Right lobe of liver (tissue), 4 donors: ENCODE measurements around the gene DDX10.

ENCODE experiments used
- POLR2A ChIP-seq: fragments of 450-650 bp; IDR thresholded peaks from one replicate; pipeline ENCODE4 v1.6.1; 2017; ENCODE audit warnings: antibody characterized with exemption, mild to moderate bottlenecking
- TF ChIP-seq, protein P1 (sequence below), 4 donors: fragments of 200-600 bp in 3 of 4; fragments of 450-650 bp in 1 of 4; IDR thresholded peaks; one replicate each; pipeline versions ENCODE4 v1.5.1 to v1.8.0; 2016 to 2022; ENCODE audit warnings: antibody characterized with exemption in 4 of 4, mild to moderate bottlenecking in 2 of 4
- donor health status: DM: no; HTN: no; CAD: no.
- donor health status: DM: no; HTN: no; CAD: no.
- donor health status: DM: no; HTN: yes; CAD: no.

DNA sequence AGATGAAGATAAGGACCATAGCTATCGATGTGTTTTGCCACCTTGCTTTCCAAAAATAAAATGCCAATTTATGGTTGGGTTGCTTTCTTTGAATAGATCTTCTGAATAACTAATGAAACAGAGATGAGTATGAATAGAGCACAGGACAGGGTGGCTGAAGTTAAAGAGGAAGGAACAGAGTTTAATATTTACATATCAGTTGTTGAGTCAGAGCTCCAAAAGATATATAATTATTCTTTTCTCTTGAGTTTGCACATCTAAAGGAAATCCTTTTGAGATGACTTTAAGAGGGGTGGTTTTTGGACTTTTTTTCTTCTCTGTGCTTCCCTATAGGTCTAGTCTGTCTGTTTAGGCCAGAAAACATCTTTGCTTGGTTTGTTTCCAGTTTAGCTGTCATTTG is 115.2 kb downstream of the DDX10 start:
- no peak for TF ChIP-seq POLR2A
- TF ChIP-seq, protein P1, sequence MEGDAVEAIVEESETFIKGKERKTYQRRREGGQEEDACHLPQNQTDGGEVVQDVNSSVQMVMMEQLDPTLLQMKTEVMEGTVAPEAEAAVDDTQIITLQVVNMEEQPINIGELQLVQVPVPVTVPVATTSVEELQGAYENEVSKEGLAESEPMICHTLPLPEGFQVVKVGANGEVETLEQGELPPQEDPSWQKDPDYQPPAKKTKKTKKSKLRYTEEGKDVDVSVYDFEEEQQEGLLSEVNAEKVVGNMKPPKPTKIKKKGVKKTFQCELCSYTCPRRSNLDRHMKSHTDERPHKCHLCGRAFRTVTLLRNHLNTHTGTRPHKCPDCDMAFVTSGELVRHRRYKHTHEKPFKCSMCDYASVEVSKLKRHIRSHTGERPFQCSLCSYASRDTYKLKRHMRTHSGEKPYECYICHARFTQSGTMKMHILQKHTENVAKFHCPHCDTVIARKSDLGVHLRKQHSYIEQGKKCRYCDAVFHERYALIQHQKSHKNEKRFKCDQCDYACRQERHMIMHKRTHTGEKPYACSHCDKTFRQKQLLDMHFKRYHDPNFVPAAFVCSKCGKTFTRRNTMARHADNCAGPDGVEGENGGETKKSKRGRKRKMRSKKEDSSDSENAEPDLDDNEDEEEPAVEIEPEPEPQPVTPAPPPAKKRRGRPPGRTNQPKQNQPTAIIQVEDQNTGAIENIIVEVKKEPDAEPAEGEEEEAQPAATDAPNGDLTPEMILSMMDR (IDR thresholded peaks at IDR 0.05) = no peak
